GM23338 (cell line): ENCODE data around the gene DAO. TPM values are rescaled to one million over a fixed set of nuclear protein-coding genes. Genes with fewer than 3 reads are reported as not detected.

Experiments
- ATAC-seq: fragments of 200-7000 bp; cut with Tn5 transposase; 3 replicates; pipeline ENCODE4 v1.9.1; 2020
- DNase-seq: peaks from one replicate; pipeline ENCODE4 v3.0.0-alpha.2; 2015; ENCODE audit warnings: low spot score
- H2AFZ ChIP-seq: fragments of 200-600 bp; sonication (generic); 2 replicates; pipeline ENCODE4 v1.8.0; 2016; ENCODE audit warnings: antibody characterized with exemption, mild to moderate bottlenecking, moderate library complexity
- H3F3A ChIP-seq: fragments of 200-600 bp; sonication (generic); replicated peaks from 2 replicates; pipeline ENCODE4 v1.8.0; 2017; ENCODE audit warnings: antibody characterized with exemption, mixed run types, low read depth
- H3K27ac ChIP-seq: fragments of 200-600 bp; sonication (generic); 2 replicates; pipeline ENCODE4 v1.6.1; 2016; ENCODE audit warnings: low read depth
- H3K27me3 ChIP-seq: fragments of 200-600 bp; sonication (generic); 2 replicates; pipeline ENCODE4 v1.8.0; 2016; ENCODE audit warnings: mild to moderate bottlenecking, mixed run types, moderate library complexity; ENCODE audit not compliant: insufficient read depth
- H3K36me3 ChIP-seq: fragments of 200-600 bp; sonication (generic); 2 replicates; pipeline ENCODE4 v1.8.0; 2016; ENCODE audit warnings: mild to moderate bottlenecking; ENCODE audit not compliant: insufficient read depth
- H3K4me1 ChIP-seq: fragments of 200-600 bp; sonication (generic); 2 replicates; pipeline ENCODE4 v1.8.0; 2016; ENCODE audit warnings: mild to moderate bottlenecking, moderate library complexity; ENCODE audit not compliant: insufficient read depth
- H3K4me2 ChIP-seq: fragments of 200-600 bp; sonication (generic); 2 replicates; pipeline ENCODE4 v1.7.1; 2017; ENCODE audit warnings: mixed run types
- H3K4me3 ChIP-seq: fragments of 200-600 bp; sonication (generic); 2 replicates; pipeline ENCODE4 v1.6.1; 2016; ENCODE audit warnings: mixed run types
- H3K79me2 ChIP-seq: fragments of 200-600 bp; sonication (generic); replicated peaks from 2 replicates; pipeline ENCODE4 v1.8.0; 2017; ENCODE audit warnings: mild to moderate bottlenecking; ENCODE audit not compliant: insufficient read depth
- H3K9me2 ChIP-seq: fragments of 200-600 bp; sonication (generic); 2 replicates; pipeline ENCODE4 v1.8.0; 2017; ENCODE audit not compliant: insufficient read depth
- H4K20me1 ChIP-seq: fragments of 200-600 bp; sonication (generic); replicated peaks from 2 replicates; pipeline ENCODE4 v1.8.0; 2017; ENCODE audit warnings: mild to moderate bottlenecking; ENCODE audit not compliant: insufficient read depth
- H3K27ac Mint-ChIP-seq: 2 replicates; pipeline ENCODE4 v1.8.0; 2020; ENCODE audit warnings: inconsistent platforms, mild to moderate bottlenecking, moderate library complexity, mixed read lengths
- H3K27me3 Mint-ChIP-seq: 3 replicates; pipeline ENCODE4 v1.8.0; 2022; ENCODE audit warnings: low read depth, mild to moderate bottlenecking, moderate library complexity, mixed read lengths, inconsistent platforms; ENCODE audit not compliant: insufficient read depth, poor library complexity
- H3K36me3 Mint-ChIP-seq: 3 replicates; pipeline ENCODE4 v1.8.0; 2021; ENCODE audit warnings: low read depth, mild to moderate bottlenecking, inconsistent platforms, moderate library complexity, mixed read lengths
- H3K4me1 Mint-ChIP-seq: 3 replicates; pipeline ENCODE4 v1.8.0; 2020; ENCODE audit warnings: mild to moderate bottlenecking, inconsistent platforms, mixed read lengths
- H3K4me3 Mint-ChIP-seq: 3 replicates; pipeline ENCODE4 v1.8.0; 2021; ENCODE audit warnings: moderate library complexity, mild to moderate bottlenecking, inconsistent platforms, mixed read lengths
- H3K9me3 Mint-ChIP-seq: 3 replicates; pipeline ENCODE4 v1.8.0; 2020; ENCODE audit warnings: moderate library complexity, mild to moderate bottlenecking, inconsistent platforms, mixed read lengths
- ETS1 ChIP-seq: IDR thresholded peaks from 2 replicates; pipeline ENCODE4 v1.6.1; 2016; ENCODE audit warnings: antibody characterized with exemption
- EZH2 ChIP-seq: fragments of 200-600 bp; sonication (generic); IDR thresholded peaks from one replicate; pipeline ENCODE4 v1.8.0; 2017; ENCODE audit warnings: antibody characterized with exemption, mild to moderate bottlenecking, low read depth; ENCODE audit not compliant: unreplicated experiment
- EZH2phosphoT487 ChIP-seq: fragments of 200-600 bp; sonication (generic); IDR thresholded peaks from one replicate; pipeline ENCODE4 v1.8.1; 2018; ENCODE audit warnings: antibody characterized with exemption; ENCODE audit not compliant: unreplicated experiment
- JUNB ChIP-seq: IDR thresholded peaks from one replicate; pipeline ENCODE4 v1.6.1; 2016; ENCODE audit warnings: antibody characterized with exemption; ENCODE audit not compliant: unreplicated experiment
- NANOG ChIP-seq: IDR thresholded peaks from 2 replicates; pipeline ENCODE4 v1.6.1; 2016; ENCODE audit warnings: antibody characterized with exemption, borderline replicate concordance
- POLR2AphosphoS5 ChIP-seq: IDR thresholded peaks from 2 replicates; pipeline ENCODE4 v1.6.1; 2016; ENCODE audit warnings: antibody characterized with exemption, low read depth
- STAT1 ChIP-seq: IDR thresholded peaks from one replicate; pipeline ENCODE4 v1.6.1; 2016; ENCODE audit warnings: antibody characterized with exemption; ENCODE audit not compliant: unreplicated experiment
- ZNF114 ChIP-seq: fragments of 250-450 bp; sonication (Bioruptor Pico); IDR thresholded peaks from 2 replicates; pipeline ENCODE4 v1.5.0; 2020; ENCODE audit warnings: mild to moderate bottlenecking, moderate library complexity
- ZNF331 ChIP-seq: fragments of 250-450 bp; sonication (Bioruptor Pico); IDR thresholded peaks from 2 replicates; pipeline ENCODE4 v1.5.0; 2020; ENCODE audit warnings: low read depth, mild to moderate bottlenecking, moderate library complexity
- ZNF462 ChIP-seq: fragments of 250-450 bp; sonication (Bioruptor Pico); IDR thresholded peaks from 2 replicates; pipeline ENCODE4 v1.5.0; 2020; ENCODE audit warnings: mild to moderate bottlenecking, moderate library complexity
- polyA plus RNA-seq: library from polyadenylated mRNA; unstranded; fragments of >200 nt; fragmentation: Nextera tagmentation; extraction: Ambion mirVana; gene quantifications from 2 replicates; pipeline ENCODE4 v1.2.1, GENCODE V29; 2016
- total RNA-seq: library from RNA; depleted of rRNA; stranded (reverse); fragments of >200 nt; shearing (Covaris generic); gene quantifications from 2 replicates; pipeline ENCODE4 v1.2.3, GENCODE V29; 2014

DAO gene
- total and polyA plus RNA-seq, 2 experiments from 2014 or later, result not detected

GRCh38 chr12:108928695-108929094 is 48.8 kb downstream of the DAO start (continued):
- no peak for TF ChIP-seq ZNF462
- TF ChIP-seq ZNF331 (CRISPR knock-in tag), result no peak
- no peak for TF ChIP-seq EZH2phosphoT487
- TF ChIP-seq JUNB, result no peak
- TF ChIP-seq EZH2, result no peak

- Mint-ChIP-seq H3K4me3 (no peak overlapping the region), H3K27ac (no peak overlapping the region), H3K9me3 (peaks cover 15% of the 10 kb centered on the region), H3K36me3 (peaks cover 4% of the 10 kb centered on the region; the same call in 1 of the 3 replicates), H3K4me1 (peaks cover 5% of the 10 kb centered on the region; the same call in 2 of the 3 replicates), H3K27me3 (peaks cover 10% of the 10 kb centered on the region)
- Histone ChIP-seq H3K27ac (no peak overlapping the region), H3K4me3 (no peak overlapping the region), H3K27me3 (no peaks in the 10 kb centered on the region), H3F3A (no peaks in the 10 kb centered on the region), H3K79me2 (no peaks in the 10 kb centered on the region), H4K20me1 (no peaks in the 10 kb centered on the region), H3K36me3 (no peaks in the 10 kb centered on the region), H3K4me2 (no peak overlapping the region), H3K4me1 (peaks cover 8% of the 10 kb centered on the region), H2AFZ (no peak overlapping the region), H3K9me2 (0 out of 2 replicates have a peak, but pooled peaks cover 5% of the 10 kb centered on the region)
- no peak for ATAC-seq
- DNase-seq, result no peak
- TF ChIP-seq EZH2phosphoT487 (no peak), ZNF462 (no peak), ETS1 (no peak), POLR2AphosphoS5 (no peak), STAT1 (no peak), ZNF114 (no peak), NANOG (no peak), JUNB (no peak)
Observed at GRCh38 chr12:108930155-108930554, 50.3 kb downstream of the DAO start.
